ENCODE results near the gene SF1. TPM values are rescaled to one million over a fixed set of nuclear protein-coding genes. Genes with fewer than 3 reads are reported as not detected.

The SF1 gene
- total RNA-seq, 1 donor from 2014 or later, result 161 TPM

GRCh38 chr11:64784813-64785581 lies 6.7 kb upstream of the SF1 start:
- DNase-seq (ENCODE audit: low read depth), result no peak

GRCh38 chr11:64778223-64778472 lies 194 bp downstream of the SF1 start:
- DNase-seq (ENCODE audit: low read depth), result no peak

GRCh38 chr11:64777449-64778222 lies 706 bp downstream of the SF1 start:
- DNase-seq (ENCODE audit: low read depth), result peak; percentile 75

- no peak for DNase-seq (ENCODE audit: low read depth)
Observed at GRCh38 chr11:64776875-64777274, 1.5 kb downstream of the SF1 start.

- DNase-seq (ENCODE audit: low read depth), result no peak
Observed at GRCh38 chr11:64776425-64776824, 1.9 kb downstream of the SF1 start.

- no peak for DNase-seq (ENCODE audit: low read depth)
Observed at GRCh38 chr11:64774144-64774543, 4.2 kb downstream of the SF1 start.

GRCh38 chr11:64772303-64773018 lies 5.9 kb downstream of the SF1 start:
- DNase-seq (ENCODE audit: low read depth), result peak; percentile 60

GRCh38 chr11:64771861-64772260 lies 6.5 kb downstream of the SF1 start:
- DNase-seq (ENCODE audit: low read depth), result no peak

GRCh38 chr11:64770120-64770519 lies 8.2 kb downstream of the SF1 start:
- no peak for DNase-seq (ENCODE audit: low read depth)

GRCh38 chr11:64769283-64769682 lies 9.1 kb downstream of the SF1 start:
- DNase-seq (ENCODE audit: low read depth), result no peak

- DNase-seq (ENCODE audit: low read depth), result no peak
Observed at GRCh38 chr11:64768300-64768694, 10.0 kb downstream of the SF1 start.

GRCh38 chr11:64767344-64768299 lies 10.7 kb downstream of the SF1 start:
- peak; percentile 36 for DNase-seq (ENCODE audit: low read depth)

- no peak for DNase-seq (ENCODE audit: low read depth)
Observed at GRCh38 chr11:64766881-64767280, 11.5 kb downstream of the SF1 start.

- no peak for DNase-seq (ENCODE audit: low read depth)
Observed at GRCh38 chr11:64765851-64766665, 12.3 kb downstream of the SF1 start.

GRCh38 chr11:64765291-64765850 lies 13.0 kb downstream of the SF1 start:
- no peak for DNase-seq (ENCODE audit: low read depth)

GRCh38 chr11:64764753-64765152 lies 13.6 kb downstream of the SF1 start:
- DNase-seq (ENCODE audit: low read depth), result no peak

GRCh38 chr11:64764040-64764611 lies 14.2 kb downstream of the SF1 start:
- no peak for DNase-seq (ENCODE audit: low read depth)

- no peak for DNase-seq (ENCODE audit: low read depth)
Observed at GRCh38 chr11:64763526-64764039, 14.8 kb downstream of the SF1 start.

- DNase-seq (ENCODE audit: low read depth), result peak; percentile 91
Observed at GRCh38 chr11:64762674-64763525, 15.4 kb downstream of the SF1 start.
